Stimulated activated naive CD4-positive, alpha-beta T cell treated with Interleukin-2 at 50 U/mL for 16 hours (primary cell): ENCODE results near the gene LMOD2.
"Not testable (repeated sequence)": the region's sequence is repeated elsewhere in the genome, so short reads cannot be mapped to it uniquely, and the experiment has no call there.

Experiments
- DNase-seq: peaks from one replicate; lab custom pipeline; 2025; lab: John Stamatoyannopoulos, UW

Gene LMOD2, protein sequence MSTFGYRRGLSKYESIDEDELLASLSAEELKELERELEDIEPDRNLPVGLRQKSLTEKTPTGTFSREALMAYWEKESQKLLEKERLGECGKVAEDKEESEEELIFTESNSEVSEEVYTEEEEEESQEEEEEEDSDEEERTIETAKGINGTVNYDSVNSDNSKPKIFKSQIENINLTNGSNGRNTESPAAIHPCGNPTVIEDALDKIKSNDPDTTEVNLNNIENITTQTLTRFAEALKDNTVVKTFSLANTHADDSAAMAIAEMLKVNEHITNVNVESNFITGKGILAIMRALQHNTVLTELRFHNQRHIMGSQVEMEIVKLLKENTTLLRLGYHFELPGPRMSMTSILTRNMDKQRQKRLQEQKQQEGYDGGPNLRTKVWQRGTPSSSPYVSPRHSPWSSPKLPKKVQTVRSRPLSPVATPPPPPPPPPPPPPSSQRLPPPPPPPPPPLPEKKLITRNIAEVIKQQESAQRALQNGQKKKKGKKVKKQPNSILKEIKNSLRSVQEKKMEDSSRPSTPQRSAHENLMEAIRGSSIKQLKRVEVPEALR

DNA sequence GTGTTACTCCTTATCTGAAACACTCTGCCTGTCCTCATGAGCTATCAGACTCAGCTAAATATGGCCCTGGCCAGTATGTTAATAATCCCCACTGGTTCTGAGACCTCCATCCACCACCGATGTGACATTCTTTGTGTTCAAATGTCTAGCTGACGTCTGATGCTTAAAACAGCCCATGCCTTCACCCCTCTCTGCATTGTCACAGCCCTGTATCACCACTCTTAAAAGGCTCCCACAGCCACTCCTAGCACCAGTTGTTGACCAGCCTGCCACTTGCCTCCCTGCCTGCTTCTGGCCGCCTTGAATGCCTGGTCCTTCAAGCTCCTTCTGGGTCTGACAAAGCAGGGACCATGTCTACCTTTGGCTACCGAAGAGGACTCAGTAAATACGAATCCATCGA is at the start of gene LMOD2:
TSS of gene LMOD2 (plus strand) at position 253 of the 400 bp plus-strand sequence. CDS start at position 351, 98 bp downstream.
- no peak for DNase-seq

DNA sequence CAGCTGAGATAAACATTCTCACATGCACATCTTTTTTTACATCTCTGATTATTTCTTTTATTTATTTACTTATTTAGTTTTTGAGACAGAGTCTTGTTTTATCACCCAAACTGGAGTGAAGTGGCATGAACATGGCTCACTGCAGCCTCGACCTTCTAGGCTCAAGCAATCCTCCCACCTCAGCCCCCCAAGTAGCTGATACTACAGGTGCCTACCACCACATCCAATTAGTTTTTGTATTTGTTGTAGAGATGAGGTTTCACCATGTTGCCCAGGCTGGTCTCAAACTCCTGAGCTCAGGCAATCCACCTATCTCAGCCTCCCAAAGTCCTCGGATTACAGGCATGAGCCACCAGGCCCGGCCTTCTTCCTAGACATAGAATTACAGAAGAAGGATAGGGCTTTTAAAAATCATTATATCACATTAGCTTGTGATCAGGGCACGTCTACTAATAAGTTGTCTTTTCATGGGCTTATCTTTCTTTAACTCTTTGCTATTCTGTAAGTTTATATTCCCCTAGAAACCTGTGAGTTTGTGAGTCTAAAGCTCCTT is 48.2 kb upstream of the LMOD2 start:
- DNase-seq, result no peak

DNA sequence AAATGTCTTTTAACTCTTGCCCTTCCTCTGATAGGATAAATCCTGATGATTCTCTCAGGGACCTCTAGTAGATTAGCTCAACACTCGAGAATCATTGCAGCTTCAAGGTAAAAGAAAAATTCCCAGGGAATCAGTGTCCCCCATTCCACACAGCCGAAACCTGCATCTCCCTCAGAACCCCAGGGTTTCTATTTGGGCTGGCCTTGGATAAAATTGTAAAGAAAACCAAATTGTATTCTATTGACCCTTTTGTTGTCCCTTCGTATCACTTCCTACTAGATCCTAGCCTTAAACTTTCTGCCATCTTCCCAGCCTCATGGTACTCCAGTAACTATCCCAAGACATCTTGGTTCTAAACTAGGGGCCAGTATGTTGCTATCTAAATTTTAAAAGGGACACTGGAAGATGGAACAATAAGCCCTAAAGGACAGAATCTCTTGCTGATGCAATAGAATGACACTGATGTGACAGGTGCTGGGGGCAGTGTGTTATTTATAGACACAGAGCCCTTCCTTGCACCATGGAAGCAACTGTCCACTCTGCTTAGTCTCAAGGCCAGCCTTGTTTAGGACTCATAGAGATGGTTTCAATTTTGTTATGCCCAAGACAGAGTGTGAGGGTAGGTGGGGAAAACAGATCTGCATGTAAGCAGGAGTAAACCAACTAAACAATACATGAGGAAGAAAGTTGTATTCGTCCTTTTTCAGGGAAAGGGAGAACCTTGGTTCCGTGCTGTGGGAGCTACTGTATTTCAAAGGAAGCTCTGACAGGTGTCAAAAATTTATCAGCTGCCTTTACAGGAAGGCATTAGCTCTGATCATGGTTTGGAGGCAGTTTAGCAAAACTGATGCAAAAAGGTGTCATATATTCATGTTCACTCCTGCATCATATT is 46.4 kb upstream of the LMOD2 start:
- DNase-seq, result no peak

DNA sequence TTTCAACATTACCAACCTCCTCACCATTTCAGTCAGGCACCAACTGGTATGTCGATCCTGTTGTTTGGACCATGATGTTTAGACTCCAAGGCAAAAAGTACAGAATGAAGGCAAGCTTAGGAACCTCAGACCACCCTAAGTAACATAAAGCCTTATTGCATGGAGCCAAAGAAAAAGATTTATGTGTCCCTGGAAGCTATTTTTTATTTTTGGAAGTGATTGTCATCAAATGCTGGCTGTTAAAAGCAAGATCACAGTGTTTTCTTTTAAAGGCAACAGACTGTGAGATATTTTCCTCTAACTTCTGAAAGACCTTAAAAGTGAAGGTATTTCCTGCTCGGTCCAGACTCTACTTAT is 45.8 kb upstream of the LMOD2 start:
- no peak for DNase-seq

DNA sequence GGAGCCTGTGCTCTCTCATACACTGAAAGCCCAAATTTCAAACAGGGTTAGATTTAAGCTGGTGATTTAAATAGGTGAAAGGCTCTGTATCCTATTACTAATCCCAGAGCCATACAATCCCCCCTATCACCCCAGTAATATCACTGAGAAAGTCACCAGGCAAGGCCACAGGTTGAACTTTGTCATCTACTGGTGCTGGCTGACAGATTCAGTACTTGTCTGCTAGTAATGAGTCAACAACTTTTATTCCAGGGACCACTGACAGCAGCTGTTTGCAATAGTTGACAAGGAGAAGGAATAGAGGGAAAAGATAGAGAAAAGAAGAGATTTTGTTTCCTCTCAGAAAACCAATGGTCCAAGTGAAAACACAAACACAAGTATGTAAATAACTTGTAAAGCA is 43.6 kb upstream of the LMOD2 start:
- DNase-seq, result no peak

DNA sequence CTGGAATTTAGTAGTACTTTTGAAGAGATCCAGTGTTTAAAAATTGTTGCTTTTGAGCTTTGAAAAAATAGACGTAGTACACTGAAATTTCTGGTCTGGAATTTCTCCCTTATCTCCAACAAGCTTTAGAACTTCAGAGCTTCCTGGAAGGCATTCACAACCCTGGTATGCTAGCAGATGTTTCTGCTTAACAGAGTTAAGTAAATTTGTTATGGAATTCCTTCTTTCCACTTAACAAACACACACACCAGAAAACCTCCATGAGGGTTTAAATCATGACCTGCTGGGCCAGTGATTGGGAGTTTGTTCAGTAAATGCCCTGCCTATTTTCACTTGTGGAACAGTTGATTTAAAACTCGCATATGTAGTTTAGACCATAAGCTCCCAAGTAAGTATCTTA is 40.3 kb upstream of the LMOD2 start:
- no peak for DNase-seq

DNA sequence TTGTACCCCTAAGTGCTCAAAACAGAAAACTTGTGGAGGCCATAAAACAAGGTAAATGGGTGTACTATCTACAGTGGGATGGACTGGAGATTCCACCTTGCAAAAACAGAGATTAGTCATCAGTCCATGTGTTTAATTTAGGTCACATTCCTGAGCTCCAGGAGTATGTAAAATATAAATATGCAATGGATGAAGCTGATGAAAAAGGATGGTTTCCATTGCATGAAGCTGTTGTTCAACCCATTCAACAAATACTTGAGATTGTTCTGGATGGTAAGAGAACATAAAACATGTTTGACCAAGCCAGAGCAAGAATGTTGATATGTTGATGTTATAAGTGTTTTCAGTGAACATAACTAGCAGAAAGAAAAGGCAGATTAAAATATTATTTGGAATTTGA is 39.4 kb upstream of the LMOD2 start:
- no peak for DNase-seq

DNA sequence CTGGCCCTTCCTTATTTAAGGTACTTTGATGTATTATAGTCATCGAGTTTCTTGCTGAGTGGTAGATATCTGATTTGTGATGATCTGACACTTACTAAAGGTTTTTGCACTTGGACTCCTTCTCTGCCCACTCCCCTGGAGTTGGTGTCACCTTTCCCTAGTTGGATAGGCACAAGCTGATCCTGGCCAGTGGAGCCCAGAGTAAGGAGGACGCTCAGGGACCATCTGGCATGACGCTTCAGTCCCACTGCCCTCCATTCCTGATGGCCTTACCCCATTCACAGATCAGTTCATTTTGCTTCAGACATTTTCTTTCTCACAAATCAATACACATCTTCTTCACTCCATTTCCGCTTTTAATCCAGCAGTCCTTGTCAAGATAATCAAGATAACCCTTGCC is 34.0 kb upstream of the LMOD2 start:
- DNase-seq, result no peak

DNA sequence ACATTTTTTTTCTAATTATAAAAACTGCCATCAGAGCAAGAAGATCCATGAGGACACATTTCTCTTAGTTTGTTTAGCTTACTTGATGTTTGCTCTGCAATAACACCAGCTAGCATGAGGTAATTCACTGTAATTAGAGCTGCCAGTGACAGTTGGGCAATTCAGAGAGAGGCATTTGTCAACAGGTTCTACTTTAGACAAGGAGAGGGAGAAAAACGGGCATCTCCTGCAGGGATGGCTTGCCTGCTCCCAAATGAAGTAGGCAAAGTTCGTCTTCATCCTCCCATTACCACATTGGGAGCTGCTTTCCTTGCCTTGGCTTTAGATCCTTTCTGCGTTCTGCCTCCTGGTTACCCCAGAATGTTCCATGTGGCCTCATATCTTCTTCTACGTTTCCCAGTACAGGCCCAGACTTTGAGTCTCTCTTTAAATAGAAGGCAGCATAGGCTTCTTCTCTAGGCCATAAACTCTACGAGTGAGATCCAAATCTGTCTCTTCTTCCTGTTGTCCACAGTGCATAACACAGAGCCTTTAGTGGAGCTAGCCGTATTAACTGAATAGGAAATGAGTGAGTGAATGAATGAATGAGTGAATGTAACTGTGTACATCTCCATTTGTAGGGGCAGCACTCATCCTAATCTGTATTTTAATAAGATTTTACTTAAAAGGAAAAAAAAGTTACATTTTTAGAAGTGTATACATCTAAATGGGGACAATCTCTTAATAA is 32.8 kb upstream of the LMOD2 start:
- DNase-seq, result no peak

DNA sequence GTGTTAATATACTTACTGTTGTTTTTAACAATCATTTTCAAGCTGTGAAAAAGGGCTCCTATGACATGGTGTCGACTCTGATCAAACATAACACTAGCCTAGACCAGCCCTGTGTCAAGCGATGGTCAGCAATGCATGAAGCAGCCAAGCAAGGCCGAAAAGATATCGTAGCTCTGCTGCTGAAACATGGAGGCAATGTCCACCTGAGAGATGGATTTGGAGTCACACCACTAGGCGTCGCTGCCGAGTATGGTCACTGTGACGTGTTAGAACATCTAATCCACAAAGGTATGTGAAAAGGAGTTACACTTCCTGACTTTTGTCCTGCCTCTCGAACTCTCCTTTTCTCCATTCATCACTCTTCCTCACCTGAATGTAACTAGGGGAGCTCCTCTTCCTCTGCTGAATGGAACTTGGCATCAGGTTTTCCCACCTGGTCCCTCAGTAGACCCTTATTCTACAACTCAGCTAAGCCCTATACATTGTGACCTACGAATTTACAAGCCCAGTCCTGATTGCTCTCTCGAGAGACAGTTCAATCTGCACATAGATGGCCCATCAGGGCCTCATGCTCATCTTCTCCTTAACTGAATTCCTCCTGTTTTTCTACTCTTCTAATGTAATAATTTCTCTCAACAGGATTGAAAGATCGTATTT is 31.0 kb upstream of the LMOD2 start:
- peak; percentile 44 for DNase-seq

DNA sequence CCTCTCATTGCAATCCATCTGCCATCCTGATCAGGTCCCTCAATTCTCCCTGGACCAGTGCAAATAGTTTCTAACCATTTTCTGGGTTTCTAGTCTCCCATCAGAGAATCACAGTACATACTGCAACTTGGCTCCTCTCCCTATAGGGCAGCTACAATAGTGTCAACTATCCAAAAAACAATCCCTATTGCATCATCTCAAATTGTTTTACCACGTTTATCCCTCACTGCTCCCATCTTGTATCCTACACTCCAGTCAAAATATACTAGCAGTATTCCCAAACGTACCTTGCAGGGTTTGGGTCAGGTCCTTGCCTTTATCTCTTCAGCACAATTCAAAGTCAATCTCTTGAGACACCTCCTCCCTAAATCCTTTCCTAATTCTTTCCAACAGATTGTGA is 30.4 kb upstream of the LMOD2 start:
- no peak for DNase-seq

DNA sequence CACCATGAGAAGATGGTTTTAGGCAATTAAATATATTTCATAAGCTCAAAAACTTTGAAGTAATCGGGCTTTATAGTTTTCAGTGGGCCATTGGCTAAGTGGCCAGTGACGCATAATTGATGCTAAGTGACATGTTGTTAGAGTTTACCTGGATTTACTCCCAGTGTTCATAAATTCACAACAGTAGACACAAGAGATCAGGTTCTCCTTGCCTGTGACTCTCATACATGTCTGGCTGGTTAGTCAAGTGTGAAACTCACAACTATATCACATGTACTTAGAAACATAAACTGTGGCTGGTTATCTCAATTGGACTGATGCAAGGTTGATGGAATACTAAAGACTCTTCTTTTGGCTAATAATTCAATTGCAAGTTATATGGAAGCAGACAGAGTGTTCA is 27.8 kb upstream of the LMOD2 start:
- no peak for DNase-seq

DNA sequence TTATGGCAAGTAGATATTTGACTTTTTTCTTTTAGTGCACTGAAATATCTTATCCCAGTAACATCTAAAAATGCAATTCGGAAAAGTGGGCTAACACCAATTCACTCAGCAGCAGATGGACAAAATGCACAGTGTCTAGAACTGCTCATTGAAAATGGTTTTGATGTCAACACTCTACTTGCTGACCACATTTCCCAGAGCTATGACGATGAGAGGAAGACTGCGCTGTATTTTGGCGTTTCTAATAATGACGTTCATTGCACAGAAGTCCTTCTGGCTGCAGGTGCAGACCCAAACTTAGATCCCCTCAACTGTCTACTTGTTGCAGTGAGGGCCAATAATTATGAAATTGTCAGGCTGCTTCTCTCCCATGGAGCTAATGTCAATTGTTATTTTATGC is 26.8 kb upstream of the LMOD2 start:
- DNase-seq, result no peak

DNA sequence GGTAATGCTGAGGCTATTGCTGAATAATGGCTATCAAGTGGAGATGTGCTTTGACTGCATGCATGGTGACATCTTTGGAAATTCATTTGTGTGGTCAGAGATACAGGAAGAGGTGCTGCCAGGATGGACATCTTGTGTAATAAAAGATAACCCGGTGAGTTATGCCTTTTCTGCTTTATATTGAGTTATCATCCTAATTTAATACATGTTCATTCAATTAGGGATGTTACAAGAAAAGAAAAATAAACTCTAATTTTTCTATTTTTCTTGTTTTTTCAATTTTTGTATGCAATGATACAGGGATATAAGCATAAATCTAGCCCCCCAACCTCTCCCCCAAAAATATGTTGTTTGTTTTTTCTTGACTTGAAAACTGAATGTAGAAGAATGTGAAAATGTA is 26.4 kb upstream of the LMOD2 start:
- DNase-seq, result no peak

DNA sequence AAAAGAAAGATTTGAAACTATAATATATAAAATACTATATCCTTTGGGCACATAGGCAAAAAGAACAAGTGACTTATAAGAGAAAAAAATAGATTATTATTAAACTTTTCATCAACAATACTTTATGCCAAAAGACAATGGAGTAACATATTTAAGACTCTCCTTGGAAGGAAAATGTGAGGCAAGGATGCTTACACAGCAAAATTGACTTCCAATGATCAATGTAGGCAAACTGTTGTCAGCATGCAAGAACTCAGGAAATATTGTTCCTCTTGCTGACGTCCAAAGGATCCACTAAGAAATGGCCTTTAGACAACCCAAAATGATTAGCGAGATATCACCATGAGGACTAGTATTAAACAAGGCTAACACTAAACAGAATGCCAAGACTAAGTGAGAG is 22.9 kb upstream of the LMOD2 start:
- DNase-seq, result no peak

DNA sequence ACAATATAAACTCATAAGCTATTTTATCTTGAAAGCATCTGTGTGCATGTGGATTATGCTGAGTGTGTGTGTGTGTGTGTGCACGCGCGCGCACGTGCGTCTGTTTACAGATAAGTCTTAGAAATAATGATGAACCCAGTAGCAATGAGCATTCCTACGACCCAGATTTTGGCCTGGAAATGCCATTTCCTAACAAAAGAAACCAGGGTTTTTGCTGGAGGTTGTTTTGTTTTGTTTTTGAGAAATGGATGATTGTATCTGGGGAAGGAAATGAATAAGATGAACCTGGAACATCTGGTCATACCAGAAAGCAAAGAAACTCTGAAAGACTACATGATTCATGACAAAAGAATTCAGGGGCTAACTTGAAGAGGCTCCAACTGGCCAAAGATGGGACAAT is 22.1 kb upstream of the LMOD2 start:
- DNase-seq, result no peak

DNA sequence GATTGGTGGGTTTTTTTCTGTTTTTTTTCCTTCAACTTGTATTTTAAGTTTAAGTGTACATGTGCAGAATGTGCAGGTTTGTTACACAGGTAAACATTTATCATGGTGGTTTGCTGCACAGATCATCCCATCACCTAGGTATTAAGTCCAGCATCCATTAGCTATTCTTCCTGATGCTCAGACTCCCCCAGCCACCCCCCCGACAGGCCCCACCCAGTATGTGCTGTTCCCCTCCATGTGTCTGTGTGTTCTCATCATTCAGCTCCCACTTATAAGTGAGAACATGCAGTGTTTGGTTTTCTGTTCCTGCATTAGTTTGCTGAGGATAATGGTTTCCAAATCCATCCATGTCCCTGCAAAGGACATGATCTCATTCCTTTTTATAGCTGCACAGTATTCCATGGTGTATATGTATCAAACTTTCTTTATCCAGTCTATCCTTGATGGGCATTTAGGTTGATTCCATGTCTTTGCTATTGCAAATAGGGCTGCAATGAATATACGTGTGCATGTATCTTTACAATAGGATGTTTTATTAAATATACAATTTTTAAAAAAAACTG is 21.6 kb upstream of the LMOD2 start:
- DNase-seq, result not testable (repeated sequence)

DNA sequence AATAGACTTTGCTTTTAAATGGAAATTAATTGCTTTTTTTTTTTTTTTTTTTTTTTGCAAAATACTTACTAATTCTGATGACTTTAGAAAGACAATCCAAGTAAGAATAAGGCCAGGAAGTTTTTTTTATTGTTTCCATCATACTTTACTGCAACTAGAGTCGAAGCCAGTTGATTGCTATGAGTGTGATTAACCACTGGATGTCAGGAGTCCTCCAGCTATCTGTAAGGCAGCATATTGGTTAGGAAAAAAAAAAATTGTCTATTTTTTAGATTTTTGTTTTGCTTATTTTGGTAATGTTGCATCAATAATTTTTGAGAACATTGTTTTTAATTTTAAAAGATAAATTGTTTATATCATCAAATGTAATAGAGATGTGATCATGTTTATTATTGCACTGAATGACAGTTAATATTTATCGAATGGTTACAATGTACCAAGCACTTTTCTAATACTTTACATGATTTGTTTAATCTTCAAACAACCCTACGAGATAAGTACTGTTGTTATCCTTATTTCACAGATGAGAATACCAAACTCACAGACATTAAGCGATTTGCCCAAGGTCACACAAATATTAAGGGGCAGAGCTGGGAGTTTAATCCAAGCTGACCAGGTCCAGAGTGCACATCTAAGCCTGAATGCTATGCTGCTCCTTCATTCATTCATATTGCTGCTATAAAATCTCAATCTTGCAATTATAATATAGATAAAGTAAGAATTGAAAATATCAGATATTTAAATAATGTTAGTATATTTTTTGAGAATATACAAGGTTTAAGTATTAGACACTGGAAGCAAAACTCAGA is 19.9 kb upstream of the LMOD2 start:
- DNase-seq, result no peak

DNA sequence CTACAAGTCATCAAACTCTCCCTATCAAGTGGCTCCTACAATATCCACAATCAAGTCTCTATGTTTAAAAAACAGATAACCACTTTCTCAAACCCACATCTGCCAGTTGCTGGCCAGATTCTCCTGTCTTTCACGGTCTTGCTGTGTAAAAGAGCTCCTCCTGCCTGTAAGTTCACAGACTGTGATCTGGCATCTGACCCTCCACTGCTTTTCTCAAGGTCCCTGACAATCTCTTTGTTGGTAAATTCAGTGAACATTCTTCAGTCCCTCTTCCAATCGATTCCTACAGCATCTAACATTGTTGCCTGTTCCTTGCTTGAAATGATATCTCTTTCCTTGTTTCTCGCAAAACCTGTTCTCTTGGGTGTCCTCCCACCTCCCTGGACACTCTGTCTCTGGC is 18.5 kb upstream of the LMOD2 start:
- DNase-seq, result no peak

DNA sequence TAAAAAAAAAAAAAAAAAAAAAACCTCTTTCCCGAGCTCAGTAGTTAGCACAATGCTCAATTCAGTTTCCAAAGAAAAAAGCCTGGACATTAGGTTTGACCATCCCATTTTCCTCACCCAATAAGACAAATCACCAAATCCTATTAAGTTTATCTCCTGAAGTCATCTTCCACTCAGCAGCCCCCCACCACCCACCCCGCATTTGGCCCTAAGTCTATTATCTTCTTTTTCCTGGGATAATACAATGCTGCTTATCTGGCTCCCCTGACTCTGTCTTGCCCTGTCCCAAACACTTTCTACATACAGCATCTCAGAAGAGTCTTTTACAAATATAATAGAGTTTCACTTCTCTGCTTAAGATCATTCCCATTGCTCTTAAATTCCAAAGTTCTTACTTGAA is 17.8 kb upstream of the LMOD2 start:
- no peak for DNase-seq
